H1 (cell line): ENCODE results near the gene MMP11. TPM values are rescaled to one million over a fixed set of nuclear protein-coding genes. Genes with fewer than 3 reads are reported as not detected.

ENCODE experiments used
- CHD7 ChIP-seq: fragments of 300-600 bp; sonication (generic); IDR thresholded peaks from 2 replicates; pipeline ENCODE4 v1.7.1; 2012; ENCODE audit warnings: low read length, moderate library complexity, mild to moderate bottlenecking, inconsistent platforms; ENCODE audit not compliant: insufficient replicate concordance
- KDM5A ChIP-seq: fragments of 200-600 bp; IDR thresholded peaks from 2 replicates; pipeline ENCODE4 v1.7.1; 2012; ENCODE audit warnings: mild to moderate bottlenecking, low read length, inconsistent platforms, mixed read lengths
- MAFK ChIP-seq: IDR thresholded peaks from 2 replicates; pipeline ENCODE4 v1.6.1; 2012; ENCODE audit warnings: low read depth, mild to moderate bottlenecking, improper control_type of control experiment, low read length
- NRF1 ChIP-seq: IDR thresholded peaks from 2 replicates; pipeline ENCODE4 v1.6.1; 2011; ENCODE audit warnings: mild to moderate bottlenecking, low read depth, low read length, improper control_type of control experiment
- POLR2A ChIP-seq, 2 experiments: IDR thresholded peaks; 1 replicate in 1 of 2; 2 replicates in 1 of 2; pipeline ENCODE4 v1.6.1; 2011; ENCODE audit warnings: low read depth in 2 of 2, low read length in 2 of 2, mild to moderate bottlenecking in 2 of 2; ENCODE audit errors: control extremely low read depth in 1 of 2
- POU5F1 ChIP-seq: IDR thresholded peaks from 2 replicates; pipeline ENCODE4 v1.6.1; 2011; ENCODE audit warnings: low read depth, mild to moderate bottlenecking, low read length, moderate library complexity
- RFX5 ChIP-seq: IDR thresholded peaks from 2 replicates; pipeline ENCODE4 v1.6.1; 2011; ENCODE audit warnings: low read depth, low read length, improper control_type of control experiment, borderline replicate concordance
- SP1 ChIP-seq: IDR thresholded peaks from 2 replicates; pipeline ENCODE4 v1.6.1; 2011; ENCODE audit warnings: low read depth, low read length
- SP2 ChIP-seq: IDR thresholded peaks from 2 replicates; pipeline ENCODE4 v1.6.1; 2012; ENCODE audit warnings: mild to moderate bottlenecking, low read length, inconsistent platforms
- SP4 ChIP-seq: IDR thresholded peaks from 2 replicates; pipeline ENCODE4 v1.6.1; 2012; ENCODE audit warnings: low read length, inconsistent platforms
- TAF7 ChIP-seq: optimal IDR thresholded peaks from 2 replicates; pipeline ENCODE3; 2011; ENCODE audit warnings: low read depth, mild to moderate bottlenecking, inconsistent platforms, low read length, moderate library complexity, borderline replicate concordance
- polyA plus RNA-seq, 7 experiments: library from polyadenylated mRNA; depleted of rRNA in 3 of 7; stranded (reverse) in 5 of 7; unstranded in 2 of 7; fragments of >200 nt in 5 of 7; fragments of 200-250 nt in 2 of 7; gene quantifications; 1 replicate in 5 of 7; 2 replicates in 1 of 7; 4 replicates in 1 of 7; pipeline versions ENCODE4 v1.2.1 to v1.2.3, GENCODE V29; 2011 to 2013; ENCODE audit warnings: missing spikeins in 2 of 7, mixed read lengths in 2 of 7
- total RNA-seq: library from RNA; stranded (reverse); fragmentation: NEBNext Ultra II Directional; extraction: Animal tissue kit (Norgen Biotek cat#: 25700); gene quantifications from 2 replicates; pipeline ENCODE4 v1.2.1, GENCODE V29; 2021

MMP11 gene
- total and polyA plus RNA-seq, 2 of the 8 experiments (the other 6 are each of a cell fraction or from before 2014, with no cell fraction given), result 10.2 to 18.3 TPM

GRCh38 chr22:23793326-23793725 is 20.7 kb downstream of the MMP11 start (continued):
- TF ChIP-seq CHD7, result no peak
- TF ChIP-seq SP2, result no peak
- TF ChIP-seq SP4, result no peak
- TF ChIP-seq NRF1, result no peak
- TF ChIP-seq POU5F1, result no peak
- TF ChIP-seq TAF7, result no peak
- TF ChIP-seq POLR2A (IDR thresholded peaks at IDR 0.05; ENCODE audit: control extremely low read depth in 1 of 2, low read depth in 2 of 2, low read length in 2 of 2), result no peak
- no peak for TF ChIP-seq KDM5A
- TF ChIP-seq SP1, result no peak
- TF ChIP-seq MAFK, result no peak
- no peak for TF ChIP-seq RFX5
